ENCODE measurements around the gene FUT2.
"Not testable (repeated sequence)": the region's sequence is repeated elsewhere in the genome, so short reads cannot be mapped to it uniquely, and the experiment has no call there.

GRCh38 chr19:48718106-48718505 is 22.3 kb downstream of the FUT2 start:
- TF ChIP-seq EZH2 (IDR thresholded peaks at IDR 0.05); POLR2AphosphoS5 (IDR thresholded peaks at IDR 0.05; ENCODE audit: borderline replicate concordance, low read depth, low read length); FOXP2 (optimal IDR thresholded peaks at IDR 0.05; ENCODE audit: control extremely low read depth, extremely low read length, insufficient read depth): not testable (repeated sequence)

Measured in SK-N-MC (cell line).